DMS 273 treated with DMSO at 0.1 percent for 48 hours (cell line): ENCODE measurements around the gene PTPRE.

Experiments
- DNase-seq: peaks from one replicate; lab custom pipeline; 2025; lab: John Stamatoyannopoulos, UW

The PTPRE gene

GRCh38 chr10:128095027-128095752, 188.3 kb downstream of the PTPRE start:
- DNase-seq = no peak

DNA sequence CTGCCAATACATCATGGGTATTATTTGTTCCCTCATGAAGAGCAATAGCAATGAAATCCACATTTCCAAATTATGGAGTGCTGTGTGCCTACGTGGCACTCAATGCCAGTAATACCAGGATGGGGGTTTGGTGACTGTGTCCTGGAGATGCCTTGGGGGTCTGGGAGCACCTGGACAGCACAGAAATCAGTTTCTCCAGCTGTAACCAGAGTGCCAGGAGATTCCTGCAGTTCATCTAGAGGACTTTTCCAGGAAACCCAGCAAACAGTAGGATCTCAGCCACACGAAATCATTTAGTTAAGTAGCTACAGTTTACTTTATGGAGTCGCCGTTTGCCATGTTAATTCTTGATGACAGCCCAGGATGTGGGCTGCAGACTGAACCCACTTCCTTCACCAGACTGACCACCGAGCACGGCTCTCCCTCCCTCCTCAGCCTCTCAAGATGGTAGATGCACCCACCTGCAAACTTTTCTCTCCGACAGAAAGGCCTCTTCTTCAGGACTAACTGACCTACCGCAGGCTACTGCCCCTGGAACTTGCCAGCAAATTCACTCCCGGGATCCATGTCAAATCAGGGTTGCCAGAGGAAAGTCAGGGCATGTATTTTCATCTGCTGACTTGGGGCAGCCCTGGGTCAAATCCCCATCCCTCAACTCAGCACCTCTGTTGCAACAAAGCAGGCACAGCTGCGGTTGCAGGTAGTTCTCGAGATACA, 189.0 kb downstream of the PTPRE start:
- no peak for DNase-seq

DNA sequence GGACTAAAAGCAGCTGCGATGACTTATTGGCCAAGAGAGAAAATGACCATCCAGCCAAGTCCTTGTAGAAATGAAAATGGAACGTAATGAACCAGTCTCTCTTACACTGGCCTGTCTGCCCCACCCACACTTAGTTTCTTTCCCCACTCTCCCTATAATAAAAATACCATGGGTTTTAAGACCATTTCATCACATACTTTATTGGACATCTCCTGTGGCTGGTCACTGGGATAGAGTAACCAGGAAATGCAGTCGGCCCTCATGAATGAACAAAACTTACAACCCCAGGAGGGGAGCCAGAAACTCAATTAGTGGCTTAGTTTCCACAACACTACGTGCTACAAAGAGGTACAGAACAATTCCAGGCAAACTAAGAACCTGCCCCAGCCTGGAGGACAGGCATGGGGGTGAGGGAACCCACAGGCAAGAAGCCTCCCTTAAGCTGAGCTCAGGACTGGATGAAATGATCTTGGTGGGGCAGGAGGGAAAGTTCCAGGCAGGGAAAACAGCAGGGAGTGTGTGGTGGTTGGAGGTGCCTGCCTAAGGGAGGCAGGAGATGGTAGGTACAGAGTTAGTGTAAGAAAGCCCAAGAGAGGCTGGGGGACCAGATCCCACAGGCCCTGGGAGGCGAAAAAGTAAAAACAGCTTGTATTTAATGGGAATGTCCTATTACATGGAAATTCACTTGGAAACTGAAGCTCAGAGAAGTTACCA, 189.7 kb downstream of the PTPRE start:
- DNase-seq = no peak

DNA sequence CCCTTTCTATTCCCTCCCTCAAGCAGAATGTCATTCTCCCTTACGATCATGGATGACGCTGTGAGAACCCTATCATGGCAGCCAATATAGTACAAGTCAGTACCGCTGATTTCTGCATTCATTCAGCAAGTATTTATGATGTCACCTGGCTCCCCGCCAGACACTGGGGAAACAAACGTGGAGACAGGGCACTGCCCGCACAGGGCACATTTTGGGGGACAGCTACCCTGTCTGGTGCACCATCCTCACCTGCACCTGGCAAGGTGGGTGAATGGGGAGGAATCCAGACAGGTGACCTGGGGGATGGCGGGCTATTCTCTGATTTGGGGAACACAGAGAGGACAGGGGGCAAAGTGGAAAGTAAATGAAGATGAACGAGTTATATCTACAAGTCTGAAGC, 190.9 kb downstream of the PTPRE start:
- DNase-seq = no peak

- no peak for DNase-seq
Observed at GRCh38 chr10:128098631-128099030, 191.7 kb downstream of the PTPRE start.

DNA sequence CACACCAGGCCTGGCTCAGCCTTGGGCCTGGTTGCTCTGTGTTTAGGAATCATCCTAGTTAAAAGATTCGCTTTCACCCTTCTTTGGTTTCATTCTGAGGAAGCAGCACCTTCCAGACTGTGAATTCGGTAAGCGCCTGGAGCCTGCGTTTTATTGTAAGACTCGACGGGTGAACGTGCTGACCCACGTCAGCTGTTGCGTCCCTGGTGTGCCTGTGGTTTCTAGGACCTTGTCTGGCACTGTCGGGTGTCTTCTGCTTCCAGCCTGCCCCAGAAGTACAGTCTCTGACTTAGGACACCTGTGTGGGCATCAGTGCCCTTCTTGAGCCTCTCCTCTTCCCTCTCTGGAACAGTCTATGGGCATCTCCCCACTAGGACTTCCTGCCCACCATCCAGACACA, 193.0 kb downstream of the PTPRE start:
- no peak for DNase-seq

DNA sequence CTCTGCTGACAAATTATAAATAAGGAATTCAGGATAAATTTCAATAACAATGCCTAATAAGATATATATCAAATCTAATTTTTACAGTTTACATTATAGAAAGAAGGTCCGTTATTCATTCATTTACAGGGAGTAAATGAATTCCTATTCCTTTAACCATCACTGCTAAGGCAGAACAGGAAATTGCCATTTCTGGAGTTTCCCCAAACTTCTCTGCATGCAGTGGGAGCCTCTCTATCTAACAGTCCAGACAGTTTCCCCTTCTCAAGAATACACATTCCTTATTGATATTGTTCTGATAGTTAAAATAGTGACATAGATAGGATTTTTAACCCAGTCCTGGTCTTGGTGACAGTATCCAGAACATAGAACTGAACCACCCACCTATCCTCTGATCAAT, 195.0 kb downstream of the PTPRE start:
- DNase-seq = no peak

- no peak for DNase-seq
Observed at GRCh38 chr10:128102480-128103228, 195.8 kb downstream of the PTPRE start.

GRCh38 chr10:128103229-128103714, 196.4 kb downstream of the PTPRE start:
- no peak for DNase-seq

GRCh38 chr10:128105383-128105782, 198.5 kb downstream of the PTPRE start:
- no peak for DNase-seq

- no peak for DNase-seq
Observed at GRCh38 chr10:128109707-128110106, 202.8 kb downstream of the PTPRE start.

DNA sequence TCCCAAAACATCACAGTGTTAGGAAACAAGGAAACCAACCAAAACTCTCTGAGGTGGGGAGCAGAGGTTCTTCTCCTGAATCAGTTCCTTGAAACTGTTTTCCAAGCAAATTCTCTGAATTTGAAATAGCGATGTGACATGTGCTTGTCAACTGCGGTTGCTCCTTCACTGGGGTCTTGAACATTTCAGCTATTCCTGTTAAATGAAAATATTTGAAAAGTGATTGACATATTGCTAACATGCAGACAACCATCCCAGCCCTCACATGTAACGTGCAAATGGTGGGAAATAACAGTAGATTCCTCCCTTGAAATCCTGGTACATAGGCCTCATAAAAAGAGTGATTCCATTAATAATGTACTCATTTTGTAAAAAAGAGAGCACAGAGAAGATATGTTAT, 203.4 kb downstream of the PTPRE start:
- DNase-seq = no peak

DNA sequence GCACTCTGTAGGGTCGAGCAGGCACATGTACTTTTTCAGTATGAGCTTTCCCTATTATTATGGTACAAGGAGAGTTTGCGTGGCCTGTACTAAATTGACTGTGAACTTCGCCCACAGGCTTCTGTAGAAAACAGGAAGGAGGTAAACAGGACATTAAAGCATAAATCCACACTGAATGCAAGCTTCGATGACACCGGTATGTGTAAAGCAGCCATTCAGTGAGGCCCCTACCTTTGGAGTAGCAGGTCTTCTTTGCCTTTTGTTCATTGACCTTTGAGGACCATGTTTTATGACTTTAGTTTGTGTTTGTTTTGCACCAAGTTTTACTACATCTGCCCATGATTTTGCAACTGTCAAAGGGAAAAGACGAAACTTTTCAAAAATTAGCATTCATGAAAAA, 204.8 kb downstream of the PTPRE start:
- no peak for DNase-seq

- no peak for DNase-seq
Observed at GRCh38 chr10:128113026-128113425, 206.1 kb downstream of the PTPRE start.

DNA sequence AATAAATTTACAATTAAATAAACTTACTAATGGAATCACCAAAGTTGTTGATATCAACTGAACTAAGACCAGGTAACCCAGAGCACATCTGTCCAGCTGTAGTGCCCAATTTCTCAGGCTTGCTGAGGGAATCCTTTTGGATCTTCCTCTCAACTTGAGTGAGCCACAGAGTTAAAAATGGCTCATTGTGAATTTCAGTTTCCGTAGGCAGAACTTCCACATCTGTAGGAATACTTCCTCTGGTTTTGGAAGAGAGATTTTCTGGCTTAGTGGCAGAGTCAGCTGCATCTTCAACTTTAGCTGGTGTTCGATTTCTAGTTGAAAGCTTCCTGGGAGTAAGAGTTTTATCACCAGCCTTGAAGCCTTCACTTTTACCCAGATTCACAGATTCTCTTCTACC, 208.0 kb downstream of the PTPRE start:
- DNase-seq = no peak

DNA sequence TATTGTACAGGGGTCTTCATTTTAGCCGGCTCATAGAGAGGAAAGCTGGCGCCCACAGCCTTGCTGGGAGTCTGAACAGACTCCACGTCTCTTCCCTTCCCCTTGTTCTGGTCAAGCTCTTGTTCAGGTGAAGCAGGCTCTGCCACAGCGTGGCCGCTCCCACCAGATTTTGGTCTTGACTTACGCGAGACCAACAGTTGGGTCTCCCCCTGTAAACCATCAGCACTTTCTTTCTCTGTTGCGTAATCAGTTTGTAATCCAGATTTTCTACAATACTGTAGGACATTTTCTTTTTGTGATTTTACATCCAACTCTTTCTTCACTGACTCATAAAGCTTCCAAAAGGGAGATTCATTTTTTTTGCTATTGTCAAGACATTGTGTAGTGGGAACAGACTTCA, 208.5 kb downstream of the PTPRE start:
- no peak for DNase-seq

- no peak for DNase-seq
Observed at GRCh38 chr10:128116187-128116586, 209.3 kb downstream of the PTPRE start.

- DNase-seq = no peak
Observed at GRCh38 chr10:128116851-128117615, 210.1 kb downstream of the PTPRE start.

DNA sequence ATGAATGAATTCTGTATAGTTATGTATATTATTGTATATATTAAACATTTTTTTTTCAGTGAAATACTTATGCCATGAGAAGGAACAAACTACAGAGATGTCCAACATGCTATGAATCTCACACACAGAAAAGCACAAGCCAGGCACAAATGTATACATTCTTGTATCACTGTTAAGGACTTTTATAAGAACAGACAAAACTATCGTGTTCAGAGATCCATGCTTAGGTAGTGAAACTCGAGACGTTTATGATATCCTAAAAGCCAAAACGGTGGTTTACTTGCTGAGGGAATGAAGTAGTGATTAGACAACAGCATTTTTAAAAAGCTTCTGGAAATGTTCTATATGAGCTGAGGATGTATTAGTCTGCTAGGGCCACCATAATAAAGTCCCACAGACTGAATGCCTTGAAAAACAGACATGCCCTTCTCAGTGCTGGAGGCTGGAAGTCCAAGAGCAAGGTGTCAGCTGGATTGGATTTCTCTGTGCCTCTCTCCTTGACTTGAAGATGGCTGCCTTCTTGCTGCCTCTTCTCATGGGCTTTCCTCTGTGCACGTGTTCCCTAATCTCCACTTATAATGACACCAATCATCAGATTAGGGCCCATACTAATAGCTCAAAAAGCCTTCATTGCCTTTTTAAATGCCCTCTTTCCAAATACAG, 215.0 kb downstream of the PTPRE start:
- no peak for DNase-seq

DNA sequence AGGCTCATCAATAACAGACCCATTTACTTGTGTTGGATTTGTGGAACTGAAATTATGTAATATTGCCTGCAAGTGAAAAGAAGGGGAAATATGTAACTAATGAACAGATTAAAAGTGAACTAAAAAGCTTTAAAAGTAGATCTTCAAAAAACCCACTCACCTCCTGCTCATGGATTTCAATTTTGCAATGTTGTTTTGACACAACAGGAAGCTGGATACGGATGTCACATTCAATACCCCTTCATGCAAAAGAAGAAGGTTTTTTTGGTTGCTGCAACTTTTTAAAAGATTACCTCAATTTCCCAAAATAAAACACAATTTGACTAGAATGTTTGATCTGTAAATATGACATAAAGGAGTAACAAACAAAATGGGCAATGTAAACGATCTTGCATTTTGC, 216.0 kb downstream of the PTPRE start:
- no peak for DNase-seq

DNA sequence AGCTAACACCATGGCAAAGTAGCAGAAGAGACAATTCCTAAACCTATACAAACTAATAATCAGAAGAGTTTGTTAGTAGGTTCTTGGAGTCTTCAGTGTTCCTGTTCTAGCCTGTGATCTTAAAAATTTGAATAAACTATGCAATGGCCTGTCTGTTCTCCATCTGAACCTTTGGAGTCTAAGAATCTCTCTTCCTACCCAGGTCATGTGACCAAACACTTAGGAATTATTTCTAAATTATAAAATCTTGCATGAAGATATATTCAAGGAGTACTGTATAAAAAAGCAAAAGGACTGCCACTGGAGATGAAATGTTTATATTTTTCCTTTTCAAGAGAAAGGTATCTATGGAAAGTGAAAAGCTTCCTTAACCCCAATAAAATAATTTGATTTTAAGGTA, 216.9 kb downstream of the PTPRE start:
- DNase-seq = no peak
